HG02885 (cell line): ENCODE results near the gene ATP2B3.

Source experiments
- ATAC-seq: cut with Tn5 transposase; IDR thresholded peaks from one replicate; pipeline ENCODE4 v1.9.1; 2021; ENCODE audit warnings: mild to moderate bottlenecking; ENCODE audit not compliant: unreplicated experiment, poor library complexity

The ATP2B3 gene

GRCh38 chrX:153517423-153517822 lies at the start of gene ATP2B3:
TSS of gene ATP2B3 (plus strand) at chrX:153517642. CDS start at chrX:153536248, 18,606 bp downstream.
- no peak for ATAC-seq

GRCh38 chrX:153468008-153468580 lies 49.3 kb upstream of the ATP2B3 start:
- no peak for ATAC-seq

- ATAC-seq, result peak; percentile 42
These were observed 47.5 kb upstream of the ATP2B3 start for GRCh38 chrX:153469811-153470410.

- peak; percentile 81 for ATAC-seq
These were observed 46.8 kb upstream of the ATP2B3 start, which contains the start of gene HAUS7 for GRCh38 chrX:153470411-153471363. TSS of gene HAUS7 (minus strand) at chrX:153470576. CDS start at chrX:153470557, 19 bp downstream.

GRCh38 chrX:153471663-153472280 lies 45.7 kb upstream of the ATP2B3 start:
- no peak for ATAC-seq

GRCh38 chrX:153473126-153473525 lies 44.3 kb upstream of the ATP2B3 start:
- no peak for ATAC-seq

DNA sequence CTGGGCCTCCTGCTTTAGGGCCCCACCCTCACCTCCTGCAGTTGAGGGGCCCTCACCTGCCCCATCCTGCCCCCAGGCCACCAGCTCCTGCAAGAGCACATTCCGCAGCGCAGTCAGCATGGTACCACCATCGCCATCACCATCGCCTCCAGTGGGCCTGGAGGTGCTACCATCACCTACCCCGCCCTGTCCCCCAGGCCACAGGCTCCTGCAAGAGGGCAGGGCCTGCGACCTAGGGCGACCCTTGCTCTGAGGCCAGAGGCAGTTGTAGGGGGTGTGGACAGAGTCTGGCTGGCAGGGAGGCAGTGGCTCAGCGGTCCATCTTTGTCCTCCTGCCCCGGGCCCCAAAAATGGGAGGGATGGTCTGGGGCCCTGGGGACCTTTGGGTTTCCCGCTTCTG lies 43.2 kb upstream of the ATP2B3 start:
- ATAC-seq, result no peak

- no peak for ATAC-seq
These were observed 42.7 kb upstream of the ATP2B3 start for GRCh38 chrX:153474718-153475117.

DNA sequence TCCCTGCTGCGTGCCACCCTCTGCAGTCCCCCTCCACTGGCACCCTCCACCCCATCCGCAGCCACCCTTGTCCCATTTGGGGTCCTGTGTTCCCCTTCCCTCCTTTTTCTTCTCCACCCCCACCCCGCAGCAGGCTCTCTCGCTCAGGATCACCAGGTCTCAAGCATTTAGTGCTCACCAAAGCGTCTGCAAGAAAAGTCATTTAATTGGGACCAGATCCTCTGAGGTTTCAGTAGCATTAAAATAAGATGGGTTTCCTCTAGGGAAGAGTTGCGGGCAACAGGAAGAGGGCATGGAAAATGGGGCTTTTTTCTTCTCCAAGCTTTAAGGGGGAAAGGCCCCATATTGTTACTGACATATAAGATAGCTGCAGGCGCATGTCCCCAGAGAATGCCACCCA lies 42.2 kb upstream of the ATP2B3 start:
- ATAC-seq, result no peak

DNA sequence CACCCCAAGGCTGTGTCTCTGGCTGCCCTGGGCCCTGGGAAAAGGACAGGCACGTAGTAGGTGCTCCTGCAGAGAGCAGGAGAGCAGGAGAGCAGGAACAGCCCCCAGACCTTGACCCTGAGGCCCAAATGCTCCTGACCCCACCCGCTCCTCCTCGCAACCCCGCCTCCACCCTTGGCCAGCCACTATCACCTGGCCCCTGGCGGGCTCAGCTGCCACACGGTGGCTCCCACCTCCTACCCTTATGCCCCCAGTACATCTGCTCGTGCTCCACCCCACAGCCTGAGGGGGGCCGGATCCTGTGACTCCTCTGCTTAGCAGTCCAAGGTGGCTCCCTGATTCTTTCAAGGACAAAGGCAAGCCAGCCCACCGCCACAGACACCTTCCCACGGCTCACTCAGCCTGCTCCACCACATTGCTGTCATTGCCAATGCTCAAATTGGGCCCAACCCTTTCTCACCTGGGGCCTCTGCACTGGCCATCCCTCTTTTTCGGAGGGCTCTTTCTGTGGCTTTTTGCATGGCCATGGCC lies 41.6 kb upstream of the ATP2B3 start:
- ATAC-seq, result no peak

- no peak for ATAC-seq
These were observed 40.6 kb upstream of the ATP2B3 start for GRCh38 chrX:153476666-153477363.

DNA sequence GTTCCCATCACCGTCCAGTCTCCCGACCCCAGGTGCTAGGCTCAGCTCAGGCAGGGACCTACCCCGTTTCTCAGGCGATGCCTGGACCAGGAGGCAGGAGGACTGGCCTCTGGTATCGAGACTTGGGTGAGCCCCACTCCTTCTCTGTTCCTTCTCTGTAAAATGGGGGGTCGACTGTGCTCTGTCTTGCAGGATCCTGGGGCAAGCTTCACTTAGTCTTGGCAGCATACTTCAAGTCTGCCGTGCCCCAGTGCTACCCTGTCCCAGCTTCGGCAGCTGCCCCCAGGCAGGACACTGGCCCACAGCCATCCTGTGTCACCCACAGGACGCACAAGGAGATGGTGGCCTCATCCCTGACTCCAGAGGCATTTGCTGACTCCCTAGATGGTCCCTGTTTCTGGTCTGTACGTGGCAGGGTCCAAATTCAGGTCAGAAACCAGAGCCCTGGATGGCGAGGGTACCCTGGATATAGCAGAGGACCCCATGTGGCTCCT lies 40.0 kb upstream of the ATP2B3 start:
- no peak for ATAC-seq

GRCh38 chrX:153477901-153478300 lies 39.5 kb upstream of the ATP2B3 start:
- no peak for ATAC-seq

DNA sequence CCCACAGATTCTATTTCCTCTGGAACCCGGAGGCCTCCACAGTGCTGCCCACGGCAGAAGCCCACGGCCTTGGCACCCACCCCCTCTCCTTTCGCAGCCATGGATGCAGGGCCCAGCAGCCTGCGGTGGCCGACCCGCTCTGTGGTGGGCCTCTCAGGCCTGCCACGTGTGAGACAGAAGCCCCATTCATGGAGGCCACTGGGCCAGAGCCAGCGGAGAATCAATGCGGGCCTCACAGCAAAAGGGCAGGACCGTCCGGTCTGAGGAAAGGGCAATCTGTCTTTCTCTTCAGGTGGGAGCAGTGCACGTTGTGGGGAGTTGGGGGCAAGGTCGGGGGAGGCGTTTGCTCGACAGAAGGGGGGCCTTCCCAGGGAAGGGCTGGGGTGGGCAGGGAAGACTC lies 38.7 kb upstream of the ATP2B3 start:
- no peak for ATAC-seq

DNA sequence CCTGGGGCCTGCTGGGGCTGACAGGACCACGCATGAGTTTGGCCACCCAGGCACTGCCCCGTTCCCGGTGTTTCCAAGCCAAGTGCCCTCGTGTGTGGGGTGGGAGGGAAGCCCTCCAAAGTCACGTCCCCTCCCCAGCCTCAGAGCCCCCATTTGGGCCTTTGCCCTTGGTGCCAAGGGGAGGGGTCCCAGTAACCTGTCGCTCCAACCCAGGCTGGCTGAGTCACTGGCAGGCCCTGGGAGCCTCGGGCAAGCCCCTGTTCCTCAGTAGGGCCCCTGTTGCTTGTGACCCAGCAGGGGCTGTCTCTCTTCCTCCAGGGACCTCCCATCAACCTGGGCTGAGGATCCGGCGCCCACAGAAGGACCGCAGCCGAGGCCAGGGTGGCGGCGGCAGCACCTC lies 36.4 kb upstream of the ATP2B3 start:
- ATAC-seq, result no peak

GRCh38 chrX:153482376-153483015 lies 34.9 kb upstream of the ATP2B3 start:
- no peak for ATAC-seq

DNA sequence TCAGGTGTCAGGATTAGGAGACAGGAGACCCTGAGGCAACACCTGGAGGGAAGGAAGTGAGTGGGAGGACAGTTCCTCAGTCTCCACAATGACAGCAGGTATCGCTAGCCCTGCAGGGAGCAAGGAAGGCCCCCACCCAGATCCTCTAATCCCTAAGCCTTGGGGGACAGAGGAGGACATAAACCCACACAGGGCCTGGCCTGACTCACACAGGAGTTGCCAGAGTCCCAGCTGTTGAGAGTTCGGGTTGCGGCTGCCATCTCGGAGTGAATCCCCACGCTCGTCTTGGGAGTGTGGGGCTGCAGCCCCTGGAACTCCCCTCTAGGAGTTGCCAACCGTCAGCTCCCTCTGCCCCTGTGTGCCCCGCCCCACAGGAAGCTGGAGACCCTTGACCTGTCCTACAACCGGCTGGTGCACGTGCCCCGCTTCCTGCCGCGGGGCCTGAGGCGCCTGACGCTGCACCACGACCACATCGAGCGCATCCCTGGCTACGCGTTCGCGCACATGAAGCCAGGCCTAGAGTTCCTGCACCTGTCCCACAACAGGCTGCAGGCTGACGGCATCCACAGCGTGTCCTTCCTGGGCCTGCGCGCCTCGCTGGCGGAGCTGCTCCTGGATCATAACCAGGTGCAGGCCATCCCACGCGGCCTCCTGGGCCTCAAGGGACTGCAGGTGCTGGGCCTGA lies 31.9 kb upstream of the ATP2B3 start:
- no peak for ATAC-seq

GRCh38 chrX:153486171-153486570 lies 31.3 kb upstream of the ATP2B3 start:
- no peak for ATAC-seq

DNA sequence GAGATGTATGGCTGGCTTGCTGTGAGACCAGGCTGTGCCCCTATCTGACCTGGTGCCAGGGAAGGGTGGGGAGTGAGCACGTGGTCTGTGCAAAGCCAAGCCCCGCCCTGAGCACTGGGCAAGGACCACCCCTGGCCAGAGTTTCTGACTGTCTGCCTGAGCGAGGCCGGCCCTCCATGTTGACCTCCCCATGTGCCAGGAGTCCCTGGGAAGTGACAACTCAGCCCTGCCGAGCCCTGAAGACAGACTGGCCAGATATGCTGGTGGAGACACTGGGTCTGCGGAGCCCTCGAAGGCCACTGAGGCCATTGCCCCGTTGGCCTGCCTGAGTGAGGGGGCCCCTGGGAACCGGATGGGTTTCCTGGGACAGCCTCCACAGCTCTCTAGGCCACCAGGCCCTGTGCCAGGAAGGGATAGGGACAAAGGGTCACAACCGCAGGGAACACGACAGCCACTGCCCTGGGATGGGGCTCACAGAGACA lies 29.8 kb upstream of the ATP2B3 start:
- ATAC-seq, result no peak
